Immature natural killer cell (primary cell): ENCODE results near the gene IGSF10. TPM values are rescaled to one million over a fixed set of nuclear protein-coding genes. Genes with fewer than 3 reads are reported as not detected.
A peak's percentile ranks its signal among the peaks of the same experiment; 100 is the strongest.

Source experiments
- DNase-seq, 3 donors: peaks; one replicate each; pipeline ENCODE4 v3.0.0; 2022; ENCODE audit warnings: mixed read lengths in 1 of 3
- H3K27ac Mint-ChIP-seq, 6 donors: one replicate each; pipeline ENCODE4 v1.8.0; 2020; ENCODE audit warnings: mixed read lengths in 6 of 6, mild to moderate bottlenecking in 5 of 6, inconsistent platforms in 4 of 6, moderate library complexity in 3 of 6
- H3K27me3 Mint-ChIP-seq, 3 donors: one replicate each; pipeline ENCODE4 v1.8.0; 2020 to 2021; ENCODE audit warnings: low read depth in 3 of 3, mild to moderate bottlenecking in 3 of 3, mixed read lengths in 3 of 3, moderate library complexity in 3 of 3, inconsistent platforms in 1 of 3
- H3K36me3 Mint-ChIP-seq, 3 donors: one replicate each; pipeline ENCODE4 v1.8.0; 2020; ENCODE audit warnings: mixed read lengths in 3 of 3, inconsistent platforms in 2 of 3, mild to moderate bottlenecking in 2 of 3
- H3K4me1 Mint-ChIP-seq, 2 donors: one replicate each; pipeline ENCODE4 v1.8.0; 2020; ENCODE audit warnings: inconsistent platforms in 2 of 2, mild to moderate bottlenecking in 2 of 2, mixed read lengths in 2 of 2, moderate library complexity in 1 of 2
- H3K4me3 Mint-ChIP-seq, 5 donors: one replicate each; pipeline ENCODE4 v1.8.0; 2020; ENCODE audit warnings: mild to moderate bottlenecking in 5 of 5, mixed read lengths in 5 of 5, inconsistent platforms in 3 of 5, moderate library complexity in 3 of 5
- H3K9me3 Mint-ChIP-seq, 6 donors: one replicate each; pipeline ENCODE4 v1.8.0; 2020; ENCODE audit warnings: mild to moderate bottlenecking in 6 of 6, mixed read lengths in 6 of 6, inconsistent platforms in 4 of 6, moderate library complexity in 3 of 6
- polyA plus RNA-seq, 3 donors: library from polyadenylated mRNA; unstranded; fragments of 300-500 nt; fragmentation: Illumina TruSeq; gene quantifications; one replicate each; pipeline ENCODE4 v1.2.3, GENCODE V29; 2021

Gene IGSF10
- polyA plus RNA-seq, 3 donors from 2014 or later = not detected

DNA sequence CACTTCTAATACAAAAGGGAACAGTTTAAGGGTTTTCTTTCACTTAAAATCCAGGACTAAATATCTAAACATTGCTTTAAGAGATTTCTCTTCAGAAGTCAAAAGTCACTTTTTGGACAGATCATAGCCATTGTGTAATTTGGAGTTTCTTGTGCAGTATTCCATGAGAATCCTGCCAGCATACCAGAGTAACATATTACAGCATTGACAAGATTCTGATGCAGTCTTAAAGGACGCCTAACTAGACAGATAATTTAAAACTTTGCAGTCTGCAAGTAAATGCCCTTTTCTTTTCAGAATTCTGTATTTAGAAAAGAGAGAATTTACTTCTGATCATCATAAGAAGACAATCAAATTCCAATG is 17.5 kb upstream of the IGSF10 start:
- Mint-ChIP-seq H3K4me1 (no peaks in the 10 kb centered on the region), H3K9me3 (peaks cover 4 to 19% (median 16%) of the 10 kb centered on the region in 6 donors), H3K27me3 (peaks cover 0 to 4% (median 2%) of the 10 kb centered on the region in 3 donors)

DNA sequence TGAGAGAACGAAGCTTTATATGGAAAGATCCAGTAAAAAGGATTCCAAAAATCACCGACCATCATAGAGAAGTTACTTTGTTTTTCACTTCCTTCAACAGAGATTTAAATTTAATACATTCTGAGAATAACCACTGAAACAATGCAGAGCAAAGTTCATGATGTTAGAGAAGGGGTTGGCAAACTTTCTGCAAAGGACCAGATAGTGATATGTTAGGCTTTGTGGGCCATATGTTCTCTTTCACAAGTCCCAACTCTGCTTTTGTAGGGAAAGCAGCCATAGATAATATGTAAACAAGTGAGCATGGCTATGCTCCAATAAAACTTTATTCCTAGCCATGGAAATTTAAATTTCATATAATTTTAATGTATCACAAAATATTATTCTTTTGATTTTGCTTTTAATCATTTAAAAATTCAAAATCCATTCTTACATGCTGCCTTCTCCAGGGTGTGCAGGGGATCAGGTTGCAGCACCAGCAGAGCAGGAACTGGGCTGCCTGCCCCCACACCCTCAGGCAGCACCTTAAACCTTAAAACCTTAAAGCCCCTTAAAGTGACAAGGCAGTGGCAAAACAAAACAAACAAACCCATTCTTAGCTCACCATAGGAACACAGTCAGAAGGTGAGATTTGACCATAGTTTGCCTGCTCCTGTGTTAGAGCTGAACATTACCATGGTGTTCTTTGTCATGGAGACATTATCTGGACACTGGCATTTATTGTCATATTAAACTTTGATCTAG is 16.9 kb upstream of the IGSF10 start:
- Mint-ChIP-seq H3K27me3 (peaks cover 0 to 4% (median 2%) of the 10 kb centered on the region in 3 donors), H3K36me3 (peaks cover 0 to 4% (median 0%) of the 10 kb centered on the region in 3 donors), H3K4me1 (no peaks in the 10 kb centered on the region), H3K9me3 (peaks cover 3 to 14% (median 12%) of the 10 kb centered on the region in 6 donors), H3K4me3 (no peak overlapping the region), H3K27ac (no peak overlapping the region)
- no peak for DNase-seq

More for the DNA sequence above, 17.5 kb upstream of the IGSF10 start:
- DNase-seq = no peak
- Mint-ChIP-seq H3K4me3 (no peak overlapping the region), H3K36me3 (peaks cover 0 to 4% (median 0%) of the 10 kb centered on the region in 3 donors), H3K27ac (no peak overlapping the region)

DNA sequence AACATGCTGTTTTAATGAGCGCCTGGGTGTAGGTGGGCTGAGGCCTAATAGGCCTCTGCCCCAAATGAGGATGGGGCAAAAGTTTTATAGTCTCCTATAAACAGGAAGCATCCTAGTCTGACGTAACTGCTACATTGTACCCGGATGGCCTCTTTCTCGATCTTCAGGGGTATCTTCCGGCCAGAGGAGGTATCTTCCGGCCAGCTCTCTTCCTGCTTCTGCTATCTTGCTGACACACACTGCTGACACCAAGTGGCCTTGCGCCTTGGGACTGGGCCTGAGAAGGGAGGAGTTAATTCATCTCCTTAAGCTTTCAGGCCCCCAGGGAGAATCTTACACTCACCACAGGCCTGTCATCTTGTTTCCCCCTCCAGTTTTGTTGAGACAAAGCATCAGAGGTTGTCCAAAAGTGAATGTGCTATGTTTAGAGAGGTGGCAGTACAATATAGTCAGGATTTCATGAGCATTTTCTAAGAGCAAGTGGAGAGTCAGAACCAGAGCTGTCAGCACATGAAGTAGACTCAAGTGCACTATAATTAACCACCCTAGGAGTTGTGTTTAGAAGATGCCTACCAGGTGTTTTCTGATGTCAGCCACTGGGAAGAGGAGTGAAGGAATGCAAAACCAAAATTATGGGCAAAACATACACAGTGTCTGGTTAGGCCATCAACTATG is 15.6 kb upstream of the IGSF10 start:
- peaks cover 0 to 2% (median 0%) of the 10 kb centered on the region in 3 donors for H3K27me3 Mint-ChIP-seq
- H3K36me3 Mint-ChIP-seq = no peaks in the 10 kb centered on the region
- H3K4me3 Mint-ChIP-seq = no peak overlapping the region
- DNase-seq = no peak
- H3K4me1 Mint-ChIP-seq = no peaks in the 10 kb centered on the region
- no peak overlapping the region for H3K27ac Mint-ChIP-seq
- H3K9me3 Mint-ChIP-seq = peaks cover 0 to under 1% (median under 1%) of the 10 kb centered on the region in 6 donors

DNA sequence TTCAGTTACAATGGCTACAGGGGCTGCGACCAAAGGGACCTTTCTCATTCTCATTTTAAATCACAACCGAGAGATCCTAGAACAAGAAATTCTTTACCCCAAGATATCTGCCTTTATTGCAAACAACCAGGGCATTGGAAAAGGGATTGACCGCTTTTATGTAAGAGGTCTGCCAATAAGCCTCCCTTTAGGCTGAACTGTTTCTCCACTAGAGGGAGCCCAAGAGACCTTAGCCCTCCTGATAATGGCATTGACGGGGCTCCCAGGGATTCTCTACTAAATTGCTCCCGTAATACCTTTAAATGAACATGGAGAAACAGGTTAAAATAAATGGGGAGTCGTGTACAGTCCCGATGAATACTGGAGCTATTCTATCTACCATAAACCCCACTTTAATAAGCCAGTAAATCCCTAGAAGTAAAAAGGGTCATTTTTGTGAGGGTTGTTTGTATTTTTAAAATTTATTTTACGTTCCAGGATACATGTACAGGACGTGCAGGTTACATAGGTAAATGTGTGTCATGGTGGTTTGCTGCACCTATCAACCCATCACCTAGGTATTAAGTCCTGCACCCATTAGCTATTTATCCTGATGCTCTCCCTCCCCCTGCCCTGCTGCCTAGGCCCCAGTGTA is 7.5 kb upstream of the IGSF10 start:
- Mint-ChIP-seq H3K27ac (no peak overlapping the region), H3K27me3 (peaks cover 1 to 7% (median 2%) of the 10 kb centered on the region in 3 donors), H3K4me1 (no peaks in the 10 kb centered on the region), H3K36me3 (no peaks in the 10 kb centered on the region), H3K4me3 (no peak overlapping the region), H3K9me3 (no peaks in the 10 kb centered on the region)
- peak; percentile 44 to 52 (median 44) for DNase-seq

DNA sequence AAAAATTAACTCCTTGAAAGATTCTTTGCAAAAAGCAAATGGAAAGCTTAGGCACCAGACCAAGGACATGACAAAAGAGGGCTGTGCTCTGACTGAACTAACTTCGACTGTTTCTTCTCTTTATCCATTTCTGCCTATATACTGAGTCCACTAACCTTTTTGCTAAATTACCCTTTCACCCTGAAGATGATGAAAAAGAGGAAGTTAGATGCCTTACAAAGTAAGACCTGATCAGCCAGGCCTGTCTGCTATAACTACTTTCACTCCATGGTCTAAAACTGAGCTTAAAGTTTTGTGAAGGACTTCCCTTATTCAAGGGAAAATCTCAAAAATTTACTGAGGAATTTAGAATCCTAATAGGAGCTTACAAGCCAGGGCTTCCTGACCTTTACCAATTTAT is 6.2 kb upstream of the IGSF10 start:
- no peaks in the 10 kb centered on the region for H3K36me3 Mint-ChIP-seq
- DNase-seq = no peak
- H3K27ac Mint-ChIP-seq = no peak overlapping the region

DNA sequence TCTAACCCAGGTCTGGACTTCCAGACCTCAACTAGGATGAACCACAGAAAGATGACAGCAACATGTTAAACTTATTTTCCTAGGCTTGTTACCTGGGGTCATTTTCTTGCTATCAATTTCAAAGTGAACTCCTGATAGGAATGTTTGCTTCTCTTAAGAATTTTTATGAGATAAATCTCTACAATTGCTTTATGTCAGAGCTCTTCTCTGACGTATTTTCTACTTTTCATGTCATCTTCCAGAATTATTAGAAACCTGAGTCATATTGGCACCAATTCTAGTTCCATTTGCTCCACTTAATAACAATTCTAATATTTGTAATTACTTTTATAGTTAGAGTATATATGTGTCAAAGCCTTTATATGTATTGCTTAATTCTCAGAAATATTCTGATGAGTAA is 2.1 kb upstream of the IGSF10 start:
- peaks cover 0 to 3% of the 10 kb centered on the region in 2 donors for H3K4me1 Mint-ChIP-seq
- no peaks in the 10 kb centered on the region for H3K36me3 Mint-ChIP-seq
- H3K4me3 Mint-ChIP-seq = no peak overlapping the region

More for the DNA sequence above, 6.2 kb upstream of the IGSF10 start:
- H3K4me1 Mint-ChIP-seq = no peaks in the 10 kb centered on the region
- H3K27me3 Mint-ChIP-seq = peaks cover 1 to 7% (median 2%) of the 10 kb centered on the region in 3 donors
- no peak overlapping the region for H3K4me3 Mint-ChIP-seq
- H3K9me3 Mint-ChIP-seq = no peaks in the 10 kb centered on the region

DNA sequence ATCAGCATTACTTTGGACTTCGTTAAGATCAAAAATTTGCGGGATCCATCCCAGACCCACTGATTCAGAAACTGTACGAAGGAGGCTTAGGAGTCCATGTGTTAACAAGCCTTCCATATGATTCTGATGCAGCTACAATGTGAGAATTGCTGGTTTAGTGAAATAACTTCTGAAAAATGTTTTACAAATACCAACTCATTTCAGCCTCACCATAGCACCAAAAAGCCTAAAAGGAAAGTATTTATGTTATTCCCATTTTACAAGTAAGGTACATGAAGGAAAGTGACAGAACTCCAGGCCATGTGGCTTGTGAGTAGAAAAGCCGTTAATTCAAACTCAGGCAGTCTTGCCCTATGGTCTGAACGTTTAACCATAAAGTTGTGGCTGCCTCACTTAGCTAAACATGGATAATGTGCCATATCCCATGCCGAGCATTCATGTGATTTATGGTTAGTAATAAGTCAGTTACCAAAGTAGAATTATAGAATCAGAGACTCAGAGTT is 1.5 kb upstream of the IGSF10 start:
- H3K27me3 Mint-ChIP-seq = peaks cover 1 to 19% (median 3%) of the 10 kb centered on the region in 3 donors
- H3K27ac Mint-ChIP-seq = no peak overlapping the region
- no peaks in the 10 kb centered on the region for H3K36me3 Mint-ChIP-seq
- no peak for DNase-seq
- peaks cover 0 to 3% of the 10 kb centered on the region in 2 donors for H3K4me1 Mint-ChIP-seq
- H3K4me3 Mint-ChIP-seq = no peak overlapping the region
- no peaks in the 10 kb centered on the region for H3K9me3 Mint-ChIP-seq

More for the DNA sequence above, 2.1 kb upstream of the IGSF10 start:
- no peak for DNase-seq
- H3K9me3 Mint-ChIP-seq = no peaks in the 10 kb centered on the region
- peaks cover 1 to 16% (median 3%) of the 10 kb centered on the region in 3 donors for H3K27me3 Mint-ChIP-seq
- no peak overlapping the region for H3K27ac Mint-ChIP-seq

DNA sequence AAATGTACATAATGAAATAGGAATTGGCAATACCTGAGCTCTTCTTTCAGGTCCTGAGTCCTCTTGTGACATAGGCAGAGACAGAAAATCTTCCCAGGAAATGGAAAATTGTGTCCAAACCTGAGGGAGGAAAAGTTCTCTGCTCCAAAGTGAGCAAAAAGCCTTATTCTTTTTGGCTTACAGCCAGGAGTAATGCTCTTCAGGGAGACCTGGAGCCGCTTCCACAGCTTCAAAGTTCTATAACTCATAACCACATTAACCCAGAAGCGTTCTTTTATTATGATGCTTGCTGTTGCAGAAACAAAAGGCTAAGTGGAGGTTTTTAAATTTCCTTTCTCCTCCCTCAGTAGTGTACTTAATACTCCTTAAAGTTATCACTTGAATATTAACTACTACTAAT is 633 bp downstream of the IGSF10 start:
- Mint-ChIP-seq H3K27me3 (peaks cover 1 to 25% (median 4%) of the 10 kb centered on the region in 3 donors), H3K27ac (no peak overlapping the region), H3K4me1 (peaks cover 0 to 3% of the 10 kb centered on the region in 2 donors), H3K36me3 (no peaks in the 10 kb centered on the region), H3K9me3 (no peaks in the 10 kb centered on the region), H3K4me3 (peak overlapping the region in 3 of 5 donors; percentile 39 to 55 (median 40))
- no peak for DNase-seq

DNA sequence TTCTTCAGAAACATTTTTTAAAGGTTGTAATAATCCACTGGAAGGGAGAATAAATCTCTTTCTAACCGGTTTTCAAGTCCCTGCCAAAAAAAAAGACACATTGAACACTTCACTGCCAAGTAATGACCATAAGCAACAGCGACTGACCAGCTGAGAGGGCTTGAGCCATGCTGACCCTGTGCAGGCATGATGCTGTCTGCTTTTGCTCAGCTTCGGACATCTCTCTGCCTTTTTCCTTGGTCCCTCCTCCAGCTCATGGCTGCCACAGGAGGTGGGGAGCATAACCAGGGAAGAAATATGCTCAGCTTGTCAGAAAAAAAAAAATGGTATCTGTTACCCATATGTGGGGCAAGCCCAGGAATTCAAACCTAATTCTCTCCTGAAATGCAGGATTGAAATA is 1.5 kb downstream of the IGSF10 start:
- H3K9me3 Mint-ChIP-seq = no peaks in the 10 kb centered on the region
- peaks cover 0 to 3% of the 10 kb centered on the region in 2 donors for H3K4me1 Mint-ChIP-seq
- no peak overlapping the region for H3K27ac Mint-ChIP-seq
- no peak overlapping the region for H3K4me3 Mint-ChIP-seq
- H3K36me3 Mint-ChIP-seq = no peaks in the 10 kb centered on the region
- no peak for DNase-seq
- H3K27me3 Mint-ChIP-seq = peaks cover 1 to 22% (median 4%) of the 10 kb centered on the region in 3 donors

DNA sequence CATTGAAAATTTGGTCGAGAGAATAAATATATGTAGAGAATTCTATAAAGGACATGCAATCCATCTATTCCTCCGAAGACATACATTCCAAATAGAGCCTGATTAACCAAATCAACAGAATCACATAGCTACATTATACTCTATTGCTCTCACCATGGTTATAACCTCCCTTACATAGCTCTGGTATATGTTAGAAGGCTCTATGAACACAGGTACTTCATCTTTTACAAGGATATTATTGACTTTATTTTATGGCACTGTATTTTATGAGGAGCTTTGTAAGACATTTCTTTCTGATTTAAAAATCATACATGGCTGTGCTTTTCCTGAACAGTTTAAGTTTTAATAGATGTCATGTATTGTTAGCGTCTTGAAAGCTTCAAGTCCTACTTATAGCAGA is 4.8 kb downstream of the IGSF10 start:
- H3K4me3 Mint-ChIP-seq = no peak overlapping the region
- peaks cover 0 to 14% (median 4%) of the 10 kb centered on the region in 3 donors for H3K27me3 Mint-ChIP-seq
- no peaks in the 10 kb centered on the region for H3K9me3 Mint-ChIP-seq
- peaks cover 0 to 3% of the 10 kb centered on the region in 2 donors for H3K4me1 Mint-ChIP-seq
- no peaks in the 10 kb centered on the region for H3K36me3 Mint-ChIP-seq
- DNase-seq = no peak
- H3K27ac Mint-ChIP-seq = no peak overlapping the region

DNA sequence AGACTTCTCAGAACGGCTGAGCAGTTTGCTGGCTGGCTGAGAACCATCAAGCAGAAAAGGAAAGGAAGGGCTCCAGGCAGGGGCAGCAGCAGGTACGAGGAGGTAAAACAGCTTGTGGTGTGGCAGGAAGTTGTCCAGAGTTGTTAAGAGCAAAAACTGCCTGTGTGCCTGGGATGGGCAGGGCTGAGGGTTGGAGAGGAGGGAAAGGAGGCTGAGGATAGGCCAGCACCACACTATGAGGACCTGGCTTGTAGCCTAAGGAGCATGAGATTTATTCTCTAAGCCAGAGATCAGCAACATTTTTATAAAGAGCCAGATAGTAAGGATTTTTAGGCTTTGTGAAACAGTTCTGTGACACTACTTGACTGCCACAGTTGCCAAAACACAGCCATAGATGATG is 8.0 kb downstream of the IGSF10 start:
- Mint-ChIP-seq H3K9me3 (no peaks in the 10 kb centered on the region), H3K4me1 (no peaks in the 10 kb centered on the region), H3K27ac (no peak overlapping the region), H3K27me3 (peaks cover 2 to 12% (median 2%) of the 10 kb centered on the region in 3 donors), H3K4me3 (no peak overlapping the region), H3K36me3 (no peaks in the 10 kb centered on the region)
- DNase-seq = no peak

DNA sequence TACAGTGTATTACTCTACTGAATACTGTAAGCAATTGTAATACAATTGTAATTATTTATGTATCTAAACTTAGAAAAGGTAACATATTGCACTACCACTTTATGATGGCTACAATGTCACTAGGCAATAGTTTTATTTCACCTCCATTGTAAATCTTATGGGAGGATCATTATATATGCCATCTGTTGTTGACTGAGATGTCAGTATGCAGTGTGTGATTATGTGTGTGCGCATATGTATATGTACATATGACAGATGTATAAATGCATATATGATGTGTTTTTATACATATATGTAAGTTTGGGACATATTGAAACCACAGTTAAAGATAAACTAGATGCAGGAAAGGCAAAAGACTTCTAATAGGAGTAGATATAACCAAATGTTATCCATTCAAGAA is 8.5 kb downstream of the IGSF10 start:
- Mint-ChIP-seq H3K9me3 (no peaks in the 10 kb centered on the region), H3K4me1 (no peaks in the 10 kb centered on the region), H3K27ac (no peak overlapping the region), H3K27me3 (peaks cover 2 to 10% (median 2%) of the 10 kb centered on the region in 3 donors), H3K36me3 (no peaks in the 10 kb centered on the region), H3K4me3 (no peak overlapping the region)
- no peak for DNase-seq

DNA sequence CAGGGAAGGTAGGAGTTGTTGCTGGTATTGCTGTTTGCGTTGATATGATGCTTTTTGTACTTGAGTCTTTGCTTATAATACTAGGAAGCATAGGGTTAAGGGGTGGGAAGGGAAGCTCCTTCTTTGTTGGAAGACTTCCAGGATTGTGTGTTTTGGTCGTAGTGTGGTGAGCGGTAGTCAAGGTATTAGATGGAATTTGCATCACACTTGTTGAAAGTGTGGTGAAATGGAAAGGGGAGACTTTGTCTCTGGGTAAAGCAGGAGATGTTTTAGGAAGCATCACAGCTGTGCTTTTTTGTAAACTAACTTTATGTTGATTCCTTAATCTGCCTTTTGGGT is 14.9 kb downstream of the IGSF10 start:
- DNase-seq = no peak
- no peak overlapping the region for H3K4me3 Mint-ChIP-seq

More for the DNA sequence above, 14.9 kb downstream of the IGSF10 start:
- Mint-ChIP-seq H3K27ac (no peak overlapping the region), H3K36me3 (no peaks in the 10 kb centered on the region), H3K4me1 (no peaks in the 10 kb centered on the region), H3K9me3 (no peaks in the 10 kb centered on the region), H3K27me3 (peaks cover 0 to 4% (median 4%) of the 10 kb centered on the region in 3 donors)
